HG03064 (cell line): ENCODE measurements around the gene HIF3A.
"Not testable (repeated sequence)": the region's sequence is repeated elsewhere in the genome, so short reads cannot be mapped to it uniquely, and the experiment has no call there.

Experiments used
- ATAC-seq: cut with Tn5 transposase; IDR thresholded peaks from one replicate; pipeline ENCODE4 v1.9.1; 2021; ENCODE audit warnings: low read depth; ENCODE audit not compliant: unreplicated experiment

HIF3A gene

GRCh38 chr19:46353730-46354528 is 57.1 kb downstream of the HIF3A start:
- ATAC-seq = no peak

GRCh38 chr19:46355234-46356148 is 58.6 kb downstream of the HIF3A start:
- ATAC-seq = no peak

- no peak for ATAC-seq
Measured at GRCh38 chr19:46356149-46357055, 59.6 kb downstream of the HIF3A start.

GRCh38 chr19:46357846-46358583 is 61.2 kb downstream of the HIF3A start:
- no peak for ATAC-seq

GRCh38 chr19:46361915-46362314 is 65.1 kb downstream of the HIF3A start:
- ATAC-seq = no peak

- ATAC-seq = no peak
Measured at GRCh38 chr19:46364359-46364758, 67.5 kb downstream of the HIF3A start.

GRCh38 chr19:46365561-46365960 is 68.7 kb downstream of the HIF3A start:
- no peak for ATAC-seq

- ATAC-seq = no peak
Measured at GRCh38 chr19:46366620-46367292, 69.9 kb downstream of the HIF3A start.

GRCh38 chr19:46367426-46367825 is 70.6 kb downstream of the HIF3A start:
- no peak for ATAC-seq

- no peak for ATAC-seq
Measured at GRCh38 chr19:46368116-46368515, 71.3 kb downstream of the HIF3A start.

GRCh38 chr19:46369817-46370216 is 73.0 kb downstream of the HIF3A start:
- ATAC-seq = no peak

- no peak for ATAC-seq
Measured at GRCh38 chr19:46371371-46371901, 74.6 kb downstream of the HIF3A start.

- no peak for ATAC-seq
Measured at GRCh38 chr19:46372901-46373490, 76.2 kb downstream of the HIF3A start.

- ATAC-seq = no peak
Measured at GRCh38 chr19:46373491-46374359, 76.9 kb downstream of the HIF3A start.

GRCh38 chr19:46374536-46375475 is 78.0 kb downstream of the HIF3A start:
- ATAC-seq = no peak

GRCh38 chr19:46375476-46376067 is 78.7 kb downstream of the HIF3A start:
- not testable (repeated sequence) for ATAC-seq
